Left kidney (tissue), 2 donors: ENCODE results near the gene HCLS1. TPM values are rescaled to one million over a fixed set of nuclear protein-coding genes. Genes with fewer than 3 reads are reported as not detected.
"Not testable (repeated sequence)": the region's sequence is repeated elsewhere in the genome, so short reads cannot be mapped to it uniquely, and the experiment has no call there.

Experiments
- DNase-seq: peaks from one replicate; pipeline ENCODE4 v3.0.0-alpha.2; 2013
- polyA plus RNA-seq: library from polyadenylated mRNA; unstranded; fragments of 120-200 nt; gene quantifications from one replicate; pipeline ENCODE4 v1.2.1, GENCODE V29; 2013; ENCODE audit not compliant: insufficient read length

Gene HCLS1
- polyA plus RNA-seq, 1 donor, result 5.9 TPM

- no peak for DNase-seq
Observed at GRCh38 chr3:121598564-121598963, 62.1 kb downstream of the HCLS1 start.

- DNase-seq, result no peak
Observed at GRCh38 chr3:121595765-121596406, 64.8 kb downstream of the HCLS1 start.

- DNase-seq, result no peak
Observed at GRCh38 chr3:121594850-121595249, 65.9 kb downstream of the HCLS1 start.

- not testable (repeated sequence) for DNase-seq
Observed at GRCh38 chr3:121593806-121594205, 66.9 kb downstream of the HCLS1 start.

- no peak for DNase-seq
Observed at GRCh38 chr3:121592856-121593702, 67.6 kb downstream of the HCLS1 start, which contains the start of gene FBXO40. TSS of gene FBXO40 (plus strand) at chr3:121593379. CDS start at chr3:121620576, 27,197 bp downstream.

- no peak for DNase-seq
Observed at GRCh38 chr3:121584418-121584817, 76.3 kb downstream of the HCLS1 start.

- DNase-seq, result no peak
Observed at GRCh38 chr3:121581691-121582090, 79.0 kb downstream of the HCLS1 start.

Other genes with a start within 250 kb of the HCLS1 start
- gene POLQ, start 114.9 kb downstream of the HCLS1 start, polyA plus RNA-seq, result 9.7 TPM
- gene ARGFX, start 93.0 kb downstream of the HCLS1 start, polyA plus RNA-seq, result not detected
- gene FBXO40, start 67.5 kb downstream of the HCLS1 start, polyA plus RNA-seq, result 0.02 TPM
- 98.7 TPM for gene GOLGB1, start 88.8 kb upstream of the HCLS1 start, polyA plus RNA-seq
- 41.8 TPM for gene IQCB1, start 174.2 kb upstream of the HCLS1 start, polyA plus RNA-seq
- gene EAF2, start 174.3 kb upstream of the HCLS1 start, polyA plus RNA-seq, result 9.1 TPM
- gene SLC15A2, start 233.5 kb upstream of the HCLS1 start, polyA plus RNA-seq, result 16.0 TPM